Activated naive CD8-positive, alpha-beta T cell treated with anti-CD3 and anti-CD28 coated beads, Interleukin-2, amount 10 ng/mL, durations not matched to agents 7 days and 5 days (primary cell): ENCODE data around the gene RGS19. TPM values are rescaled to one million over a fixed set of nuclear protein-coding genes. Genes with fewer than 3 reads are reported as not detected.

Source experiments
- ATAC-seq: fragments of 150-1000 bp; cut with Tn5 transposase; one replicate; pipeline ENCODE4 v1.10.0; 2021; ENCODE audit warnings: low read depth, moderate library complexity
- POLR2A ChIA-PET: fragments of 350-600 bp; sonication (Branson Sonifier 250); formaldehyde crosslinking; loops from one replicate; lab custom pipeline; 2021; ENCODE audit warnings: antibody characterized with exemption; lab: Charles Lee
- DNase-seq: peaks from one replicate; pipeline ENCODE4 v3.0.0; 2021
- H3K27ac Mint-ChIP-seq: one replicate; pipeline ENCODE4 v1.8.0; 2022; ENCODE audit warnings: mild to moderate bottlenecking, mixed read lengths
- H3K27me3 Mint-ChIP-seq: one replicate; pipeline ENCODE4 v1.8.0; 2022; ENCODE audit warnings: mild to moderate bottlenecking, moderate library complexity, mixed read lengths
- H3K36me3 Mint-ChIP-seq: one replicate; pipeline ENCODE4 v1.8.0; 2021; ENCODE audit warnings: mild to moderate bottlenecking, mixed read lengths
- H3K4me1 Mint-ChIP-seq: one replicate; pipeline ENCODE4 v1.8.0; 2021; ENCODE audit warnings: mixed read lengths
- H3K4me3 Mint-ChIP-seq: one replicate; pipeline ENCODE4 v1.8.0; 2022; ENCODE audit warnings: mild to moderate bottlenecking, moderate library complexity, mixed read lengths
- H3K9me3 Mint-ChIP-seq: one replicate; pipeline ENCODE4 v1.8.0; 2021; ENCODE audit warnings: mixed read lengths
- total RNA-seq, 2 experiments: library from RNA; stranded (reverse); gene quantifications; one replicate each; pipeline ENCODE4 v1.2.3, GENCODE V29; 2021

The RGS19 gene
- total RNA-seq, 2 experiments from 2014 or later: 95.1 to 106 TPM

DNA sequence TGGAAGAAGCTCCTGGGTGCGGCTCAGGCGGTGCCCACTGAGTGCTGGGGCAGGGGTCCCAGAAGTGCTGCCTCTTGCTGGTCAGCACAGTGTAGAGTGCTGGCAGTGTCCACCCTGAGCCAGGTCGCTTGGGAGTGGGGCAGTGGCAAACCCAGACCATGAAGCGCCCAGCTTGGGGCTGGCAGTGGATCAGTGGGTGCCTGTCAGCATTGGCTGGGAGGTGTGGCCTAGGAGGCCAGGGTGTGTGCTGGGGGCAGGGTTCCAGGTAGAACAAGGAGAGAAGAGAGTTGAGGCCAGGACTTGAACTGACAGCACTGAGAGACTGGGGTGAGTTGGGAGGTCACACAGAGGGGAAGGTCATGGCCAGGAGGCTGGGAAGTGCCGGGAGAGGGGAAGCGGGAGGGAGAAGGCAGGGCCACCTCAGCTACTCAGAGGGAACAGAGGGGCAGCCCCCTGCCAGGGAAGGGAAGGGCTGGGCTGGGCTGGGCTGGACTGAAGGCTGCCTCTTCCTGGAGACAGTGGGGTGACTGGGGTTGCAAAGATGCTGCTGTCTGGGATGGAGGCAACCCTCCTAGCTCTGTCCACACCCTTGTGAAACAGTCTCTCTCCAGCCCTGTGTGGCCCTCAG, 12.2 kb downstream of the RGS19 start:
- no peaks in the 10 kb centered on the region for H3K27me3 Mint-ChIP-seq
- no peaks in the 10 kb centered on the region for H3K36me3 Mint-ChIP-seq
- peaks cover 41% of the 10 kb centered on the region for H3K4me1 Mint-ChIP-seq
- H3K4me3 Mint-ChIP-seq: peak overlapping the region; percentile 38
- DNase-seq (no peak), ATAC-seq (no peak)
- no peaks in the 10 kb centered on the region for H3K9me3 Mint-ChIP-seq
- POLR2A ChIA-PET: interaction anchor here (1.2 to 7.4 kb wide), 2 partner anchors 11 to 29 kb away, joined by 3 to 114 read pairs; partner anchors contain the start of genes OPRL1 and RGS19
- peak overlapping the region; percentile 84 for H3K27ac Mint-ChIP-seq

DNA sequence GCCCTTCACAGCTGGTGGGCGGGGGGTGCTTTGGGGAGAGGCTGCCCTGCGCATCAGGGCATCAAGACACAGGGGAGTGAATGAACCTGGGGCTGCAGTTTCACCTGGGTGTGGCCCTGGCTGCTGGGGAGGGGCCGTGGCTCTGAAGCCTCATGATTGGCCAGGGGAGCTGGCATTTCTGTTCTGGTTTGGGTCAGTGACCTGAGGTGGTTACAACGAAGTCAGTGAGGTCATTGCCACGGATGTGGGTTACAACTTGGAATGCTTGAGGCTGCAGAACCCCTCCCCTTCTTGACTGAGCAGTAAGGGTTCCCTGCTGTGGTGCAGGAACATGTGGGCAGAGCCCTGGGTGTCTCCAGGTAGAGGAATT, 13.4 kb downstream of the RGS19 start:
- Mint-ChIP-seq H3K36me3 (no peaks in the 10 kb centered on the region), H3K4me1 (peaks cover 43% of the 10 kb centered on the region), H3K27me3 (no peaks in the 10 kb centered on the region), H3K4me3 (peak overlapping the region; percentile 60), H3K27ac (peak overlapping the region; percentile 92), H3K9me3 (no peaks in the 10 kb centered on the region)
- DNase-seq (peak; percentile 74), ATAC-seq (peak; percentile 67)
- POLR2A ChIA-PET: interaction anchor here (1.5 to 7.4 kb wide), 3 partner anchors 12 to 110 kb away, joined by 5 to 114 read pairs (median 5); partner anchors contain the start of genes OPRL1, PRPF6, RGS19 and SAMD10

DNA sequence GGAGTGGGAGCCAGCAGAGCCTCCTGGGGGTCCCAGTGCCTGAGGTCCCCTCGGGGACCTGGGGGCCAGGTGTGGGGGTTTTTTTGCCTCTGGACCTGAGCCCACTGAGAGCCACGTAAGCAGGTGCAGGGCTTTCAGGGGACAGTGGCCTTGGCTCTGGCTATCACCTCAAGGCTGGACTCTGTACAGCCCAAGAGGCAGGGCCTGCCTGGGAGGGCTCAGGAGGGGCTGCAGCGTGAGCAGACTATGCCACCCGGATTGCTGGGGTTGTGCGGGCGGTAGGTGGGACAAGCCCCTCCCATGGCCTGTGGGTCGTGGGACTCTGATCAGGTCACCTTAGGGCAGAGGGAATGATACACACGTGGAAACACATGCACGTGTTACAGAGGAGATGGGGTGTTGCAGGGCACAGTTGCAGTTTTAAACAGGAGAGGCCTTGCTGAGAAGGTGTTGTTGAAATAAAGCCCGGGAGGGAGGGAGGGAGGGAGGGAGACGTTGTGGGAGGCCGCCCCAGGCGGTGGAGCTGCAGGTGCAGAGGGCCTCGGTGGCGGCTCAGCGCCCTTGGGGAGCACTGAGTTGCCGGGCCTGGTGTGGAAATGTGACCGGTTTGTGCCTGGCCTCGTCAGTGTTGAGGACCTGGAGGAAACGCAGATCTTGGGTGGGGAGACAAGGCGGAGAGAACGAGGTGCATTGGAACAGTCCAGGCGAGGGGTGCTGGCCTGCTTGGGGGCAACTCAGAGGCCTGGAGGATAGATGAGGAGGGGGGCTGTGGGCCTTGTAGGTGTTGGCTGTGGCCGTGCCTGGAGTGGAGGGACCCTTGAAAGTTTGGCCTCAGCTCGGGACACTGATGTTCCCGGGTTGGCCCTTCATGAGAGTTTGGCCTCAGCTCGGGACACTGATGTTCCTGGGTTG, 14.0 kb downstream of the RGS19 start:
- ATAC-seq (no peak), DNase-seq (no peak)
- Mint-ChIP-seq H3K36me3 (no peaks in the 10 kb centered on the region), H3K27me3 (no peaks in the 10 kb centered on the region), H3K4me1 (peaks cover 43% of the 10 kb centered on the region), H3K27ac (peak overlapping the region; percentile 92), H3K4me3 (peak overlapping the region; percentile 95), H3K9me3 (no peaks in the 10 kb centered on the region)
- POLR2A ChIA-PET: interaction anchor here (1.5 to 7.4 kb wide), 3 partner anchors 12 to 109 kb away, joined by 5 to 114 read pairs (median 5); partner anchors contain the start of genes OPRL1, PRPF6, RGS19 and SAMD10

DNA sequence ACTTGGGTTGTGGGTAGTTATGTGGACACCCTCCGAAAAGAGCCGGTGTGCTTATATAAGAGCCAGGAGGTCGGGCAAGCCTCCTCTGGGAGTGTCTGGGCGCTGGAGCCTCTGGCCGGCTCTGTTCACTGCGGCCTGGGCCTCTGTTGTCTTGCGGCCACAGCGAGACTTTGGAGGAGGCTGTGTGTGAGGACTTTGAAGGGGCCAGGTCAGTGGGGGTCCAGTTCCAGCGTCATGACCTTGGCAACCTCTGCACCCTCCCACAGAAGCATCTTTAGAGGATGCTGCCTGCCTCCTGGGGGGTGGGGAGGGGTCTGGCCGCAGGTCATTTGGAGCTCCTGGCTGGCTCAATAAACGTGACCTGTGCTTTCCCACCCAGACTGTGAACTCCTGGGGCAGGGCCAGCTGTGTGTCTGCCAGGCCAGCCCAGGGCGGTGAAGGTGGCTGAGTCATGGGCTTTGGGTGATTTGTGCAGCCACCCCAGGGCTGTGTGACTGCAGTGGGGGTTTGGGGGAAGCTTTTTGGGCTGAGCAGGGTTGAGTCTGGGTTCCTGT, 15.1 kb downstream of the RGS19 start:
- Mint-ChIP-seq H3K36me3 (no peaks in the 10 kb centered on the region), H3K4me3 (peak overlapping the region; percentile 95), H3K27ac (peak overlapping the region; percentile 89), H3K27me3 (no peaks in the 10 kb centered on the region), H3K9me3 (no peaks in the 10 kb centered on the region), H3K4me1 (peaks cover 44% of the 10 kb centered on the region)
- POLR2A ChIA-PET: interaction anchor here (0.9 to 7.4 kb wide), 2 partner anchors 13 to 90 kb away, joined by 3 to 114 read pairs; partner anchors contain the start of genes OPRL1 and RGS19
- ATAC-seq (no peak), DNase-seq (no peak)

DNA sequence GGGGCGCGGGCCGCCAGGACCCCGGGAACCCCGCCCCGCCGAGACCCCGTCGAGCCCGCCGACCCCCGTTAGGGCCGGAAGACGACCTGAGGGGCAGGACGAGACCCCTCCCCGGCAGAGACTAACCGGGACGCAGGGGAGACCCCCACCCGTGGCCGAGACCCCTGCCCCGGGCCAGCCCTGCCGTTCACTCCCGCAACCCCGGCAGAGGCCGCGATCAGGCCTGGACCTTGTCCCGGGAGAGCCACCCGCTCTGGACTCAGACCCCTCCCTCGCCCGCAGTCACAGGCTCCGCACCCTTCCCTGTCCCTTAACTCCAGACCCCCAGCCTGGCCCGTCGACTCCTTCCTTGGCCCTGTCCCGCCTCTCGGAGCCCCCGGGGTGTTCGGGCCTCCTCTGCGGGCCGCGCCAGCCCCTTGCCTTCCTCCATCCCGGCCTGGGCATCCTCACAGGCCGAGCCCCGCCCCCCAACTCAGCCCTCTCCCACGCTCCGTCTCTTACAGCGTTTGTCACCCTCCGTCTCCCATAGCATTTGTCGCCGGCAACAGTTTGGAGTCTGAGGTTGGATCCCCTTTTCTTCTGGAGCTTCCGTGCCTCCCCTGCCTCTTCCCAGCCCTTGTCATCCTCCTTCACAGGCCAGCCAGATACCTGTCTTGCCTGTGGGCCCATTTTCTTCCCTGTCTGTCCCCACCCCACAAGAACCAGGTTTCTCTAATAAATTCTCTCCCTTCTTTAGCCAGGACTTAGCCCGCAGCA, 15.8 kb downstream of the RGS19 start:
- no peaks in the 10 kb centered on the region for H3K27me3 Mint-ChIP-seq
- H3K4me1 Mint-ChIP-seq: peaks cover 44% of the 10 kb centered on the region
- POLR2A ChIA-PET: interaction anchor here (0.6 to 7.4 kb wide), 11 partner anchors 8 to 542 kb away, joined by 3 to 114 read pairs (median 4); partner anchors contain the start of genes OPRL1, PRPF6 and RGS19
- DNase-seq (no peak), ATAC-seq (no peak)
- H3K27ac Mint-ChIP-seq: peak overlapping the region; percentile 89
- no peaks in the 10 kb centered on the region for H3K36me3 Mint-ChIP-seq
- H3K9me3 Mint-ChIP-seq: no peaks in the 10 kb centered on the region
- H3K4me3 Mint-ChIP-seq: peak overlapping the region; percentile 95

DNA sequence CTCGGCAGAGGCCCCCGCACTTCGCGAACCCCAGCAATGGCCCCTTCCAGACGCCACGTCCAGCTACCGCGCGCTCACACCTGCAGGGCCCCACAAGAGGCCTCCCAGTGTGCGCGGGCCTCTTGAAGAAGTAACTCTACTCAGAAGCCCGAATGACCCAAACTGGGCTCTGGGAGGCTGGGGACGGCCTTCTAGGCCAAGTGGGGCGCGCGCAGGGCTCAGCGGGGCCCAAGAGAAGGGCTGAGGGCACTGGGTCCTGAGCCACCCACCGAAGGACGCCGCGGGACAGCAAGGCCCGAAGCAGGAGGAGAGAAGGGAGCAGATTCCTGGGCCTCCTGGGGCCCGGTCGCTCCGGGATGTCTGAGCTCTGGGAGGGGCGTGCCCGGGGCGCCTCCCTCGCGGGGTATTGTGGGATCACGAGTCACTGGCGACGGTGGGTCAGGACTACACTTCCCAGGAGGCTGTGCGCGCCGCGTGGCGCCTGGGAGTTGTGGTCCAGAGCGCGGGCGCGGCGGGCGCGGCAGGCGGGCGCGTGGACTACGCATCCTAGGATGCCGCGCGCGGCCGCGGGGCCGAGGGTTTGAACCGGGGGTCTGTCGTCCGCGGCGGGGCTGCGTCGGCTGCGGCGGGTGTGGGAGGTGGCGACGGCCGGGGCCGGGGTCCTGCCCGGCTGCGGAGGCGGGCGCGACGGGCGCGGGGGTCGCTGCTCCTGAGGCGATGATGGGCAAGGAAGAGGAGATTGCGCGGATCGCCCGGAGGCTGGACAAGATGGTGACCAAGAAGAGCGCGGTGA, 16.5 kb downstream of the RGS19 start, which contains the start of gene TCEA2:
Gene TCEA2 (plus strand): TSS at position 603 of the 793 bp plus-strand sequence. CDS start 115 bp downstream, at position 718.
- Mint-ChIP-seq H3K9me3 (no peaks in the 10 kb centered on the region), H3K4me1 (peaks cover 43% of the 10 kb centered on the region), H3K4me3 (peak within 1 kb of the TSS; percentile 95), H3K36me3 (no peaks in the 10 kb centered on the region), H3K27me3 (no peaks in the 10 kb centered on the region), H3K27ac (peak within 1 kb of the TSS; percentile 89)
- POLR2A ChIA-PET: interaction anchor here (0.6 to 3.2 kb wide), 11 partner anchors 9 to 542 kb away, joined by 3 to 16 read pairs (median 4); partner anchors contain the start of genes OPRL1, PRPF6 and RGS19
- DNase-seq: peak; percentile 96
- peak; percentile 76 for ATAC-seq

DNA sequence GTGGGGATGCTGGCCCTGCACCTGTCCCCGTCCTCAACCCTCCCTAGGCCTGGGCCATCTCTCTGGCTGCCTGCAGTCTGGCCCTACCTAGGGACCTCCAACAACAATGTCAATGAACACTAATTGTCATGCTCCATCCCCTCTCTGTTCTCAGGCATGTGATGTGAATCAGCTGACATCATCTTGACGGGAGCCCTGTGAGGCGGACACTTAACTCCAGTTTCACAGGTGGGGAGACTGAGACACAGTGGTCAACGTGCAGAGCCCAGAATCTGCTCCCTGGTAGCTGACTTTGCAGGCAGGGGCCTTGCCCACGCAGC, 17.1 kb downstream of the RGS19 start:
- no peak for ATAC-seq
- Mint-ChIP-seq H3K4me3 (peak overlapping the region; percentile 95), H3K27me3 (no peaks in the 10 kb centered on the region), H3K9me3 (no peaks in the 10 kb centered on the region), H3K27ac (peak overlapping the region; percentile 36), H3K4me1 (peaks cover 40% of the 10 kb centered on the region), H3K36me3 (no peaks in the 10 kb centered on the region)
- POLR2A ChIA-PET: interaction anchor here (0.6 to 3.2 kb wide), 10 partner anchors 9 to 541 kb away, joined by 3 to 16 read pairs (median 4); partner anchors contain the start of genes OPRL1, PRPF6 and RGS19
- no peak for DNase-seq

DNA sequence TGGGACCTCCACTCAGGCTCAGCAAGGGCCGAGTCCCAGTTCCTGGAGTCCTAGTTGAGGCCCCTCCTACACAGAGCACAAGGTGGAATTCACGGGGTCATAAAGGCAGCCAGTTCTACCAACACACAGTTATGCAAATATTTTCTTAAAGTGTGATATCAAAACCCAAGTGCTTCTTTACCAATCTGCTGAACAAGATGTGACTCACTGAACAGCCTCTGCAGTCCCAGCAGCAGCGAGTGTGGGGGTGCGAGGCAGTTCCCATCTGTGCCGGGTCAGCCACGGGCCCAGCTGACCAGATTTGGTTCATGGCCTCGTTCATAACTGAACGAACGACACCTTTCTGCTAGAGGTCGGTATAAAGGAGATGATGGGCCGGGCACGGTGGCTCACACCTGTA, 20.8 kb downstream of the RGS19 start:
- POLR2A ChIA-PET: interaction anchor here (1.1 to 2.8 kb wide), 4 partner anchors 18 to 78 kb away, joined by 3 to 16 read pairs (median 10); partner anchors contain the start of genes PRPF6 and SAMD10
- Mint-ChIP-seq H3K9me3 (no peaks in the 10 kb centered on the region), H3K27ac (no peak overlapping the region), H3K27me3 (no peaks in the 10 kb centered on the region), H3K4me3 (peak overlapping the region; percentile 82), H3K4me1 (peaks cover 15% of the 10 kb centered on the region), H3K36me3 (no peaks in the 10 kb centered on the region)
- no peak for ATAC-seq
- DNase-seq: no peak

DNA sequence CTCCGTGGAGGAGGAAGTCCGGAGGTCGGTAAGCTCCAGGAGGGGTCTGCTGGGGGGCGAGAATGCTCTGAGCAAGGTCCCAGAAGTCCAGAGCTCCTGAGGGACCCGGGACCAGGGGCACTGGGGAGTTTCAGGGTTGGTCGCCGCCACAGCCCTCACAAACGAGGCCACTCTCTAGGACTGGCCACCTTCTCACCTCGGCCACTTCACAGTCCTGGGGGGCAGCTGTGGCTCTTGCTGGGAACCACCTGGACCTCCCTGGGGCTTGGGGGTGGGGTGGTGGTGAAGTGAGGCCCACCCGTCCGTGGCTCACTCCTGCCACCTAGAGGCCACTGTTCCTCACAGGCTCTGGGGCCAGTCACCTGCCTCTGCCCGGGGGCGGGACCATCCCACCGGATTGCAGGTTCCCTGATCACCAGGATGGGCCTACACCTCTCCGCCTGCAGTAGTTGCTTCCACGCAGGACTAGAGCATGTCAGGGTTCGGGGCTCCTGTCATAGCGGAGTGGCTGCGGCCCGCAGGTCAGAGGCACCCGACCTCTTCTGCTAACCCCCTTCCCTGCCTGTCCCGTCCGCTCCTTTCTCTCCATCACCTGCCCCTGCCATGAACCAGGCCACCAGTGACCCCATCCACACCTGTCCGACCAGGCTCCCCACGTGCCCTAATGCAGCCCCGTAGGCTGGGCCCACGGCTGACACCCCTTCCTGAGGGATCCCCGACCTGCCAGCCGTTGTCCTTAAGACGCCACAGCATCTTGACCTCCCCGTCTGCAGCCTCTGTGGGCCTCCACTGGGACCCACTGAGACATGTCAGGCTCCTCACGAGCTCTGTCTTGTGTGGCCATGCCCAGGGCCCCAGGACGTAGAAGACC, 21.5 kb downstream of the RGS19 start:
- no peaks in the 10 kb centered on the region for H3K9me3 Mint-ChIP-seq

DNA sequence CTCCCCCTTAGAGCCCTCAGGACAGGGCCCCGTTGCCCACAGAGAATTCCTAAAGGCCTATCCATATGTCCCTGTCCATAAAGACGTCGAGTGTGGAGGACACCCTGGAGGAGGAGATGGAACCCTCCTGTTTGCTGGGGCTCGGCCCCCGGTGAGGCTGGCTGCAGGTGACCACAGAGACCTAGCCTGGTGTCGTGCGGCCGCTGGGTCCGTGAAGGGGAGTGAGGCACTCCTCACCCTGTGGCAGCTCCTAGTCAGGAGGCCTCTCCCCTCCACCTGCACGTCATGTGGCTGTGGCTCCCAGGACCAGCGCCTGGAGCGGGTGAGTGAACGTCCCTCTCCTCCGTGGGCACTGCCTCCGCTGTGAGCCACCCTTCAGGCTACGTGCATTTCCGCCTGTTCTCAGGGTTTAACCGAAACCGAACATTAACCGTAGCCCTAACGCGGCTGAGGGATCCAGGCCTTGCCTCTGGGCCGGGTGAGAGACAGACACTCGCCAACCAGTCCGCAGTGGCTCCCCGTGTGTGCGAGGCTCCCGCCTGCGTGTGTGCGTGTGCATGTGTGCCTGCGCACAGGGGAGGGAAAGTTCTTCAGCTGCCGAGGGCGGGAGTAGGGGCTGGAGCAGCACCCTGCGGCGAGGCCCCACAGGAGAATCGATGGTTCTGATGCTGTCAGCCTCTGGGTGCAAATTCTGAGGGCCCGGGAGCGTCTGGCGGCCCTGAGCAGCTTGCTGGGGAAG, 22.3 kb downstream of the RGS19 start:
- ATAC-seq (peak; percentile 62), DNase-seq (no peak)
- POLR2A ChIA-PET: interaction anchor here (0.8 to 2.8 kb wide), 6 partner anchors 15 to 77 kb away, joined by 3 to 16 read pairs (median 6); partner anchors contain the start of genes OPRL1, PRPF6, RGS19 and SAMD10
- Mint-ChIP-seq H3K27me3 (peaks cover 3% of the 10 kb centered on the region), H3K4me1 (peaks cover 13% of the 10 kb centered on the region), H3K4me3 (peak overlapping the region; percentile 82), H3K36me3 (no peaks in the 10 kb centered on the region), H3K27ac (peak overlapping the region; percentile 90), H3K9me3 (no peaks in the 10 kb centered on the region)

More for the DNA sequence above, 21.5 kb downstream of the RGS19 start:
- Mint-ChIP-seq H3K4me1 (peaks cover 15% of the 10 kb centered on the region), H3K36me3 (no peaks in the 10 kb centered on the region), H3K27me3 (peaks cover 3% of the 10 kb centered on the region), H3K4me3 (peak overlapping the region; percentile 82), H3K27ac (peak overlapping the region; percentile 90)
- DNase-seq (peak; percentile 89), ATAC-seq (peak; percentile 75)
- POLR2A ChIA-PET: interaction anchor here (0.8 to 2.8 kb wide), 6 partner anchors 16 to 77 kb away, joined by 3 to 16 read pairs (median 6); partner anchors contain the start of genes OPRL1, PRPF6, RGS19 and SAMD10
